ENCODE measurements around the gene VTI1A. TPM values are rescaled to one million over a fixed set of nuclear protein-coding genes. Genes with fewer than 3 reads are reported as not detected.

The VTI1A gene
- total RNA-seq, 4 donors from 2014 or later = 43.5 to 80.4 (median 62.3) TPM

GRCh38 chr10:112639298-112639697, 192.3 kb downstream of the VTI1A start:
- TF ChIP-seq CTCF (IDR thresholded peaks at IDR 0.05) = no peak
- ATAC-seq (ENCODE audit: low FRiP score) = no peak

GRCh38 chr10:112640638-112641037, 193.6 kb downstream of the VTI1A start:
- no peak for TF ChIP-seq CTCF (IDR thresholded peaks at IDR 0.05)
- ATAC-seq (ENCODE audit: low FRiP score) = no peak
- DNase-seq (ENCODE audit: low spot score) = no peak

More at GRCh38 chr10:112639298-112639697, 192.3 kb downstream of the VTI1A start:
- no peak for DNase-seq (ENCODE audit: low spot score)

- ATAC-seq (ENCODE audit: low FRiP score) (no peak), DNase-seq (ENCODE audit: low spot score) (no peak)
- no peak for TF ChIP-seq CTCF (IDR thresholded peaks at IDR 0.05)
Measured at GRCh38 chr10:112643600-112644264, 196.7 kb downstream of the VTI1A start.

- ATAC-seq (ENCODE audit: low FRiP score) (no peak), DNase-seq (ENCODE audit: low spot score) (no peak)
- no peak for TF ChIP-seq CTCF (IDR thresholded peaks at IDR 0.05)
Measured at GRCh38 chr10:112644265-112644645, 197.2 kb downstream of the VTI1A start.

GRCh38 chr10:112649006-112649821, 202.2 kb downstream of the VTI1A start:
- no peak for DNase-seq (ENCODE audit: low spot score)
- no peak for TF ChIP-seq CTCF (IDR thresholded peaks at IDR 0.05)
- no peak for ATAC-seq (ENCODE audit: low FRiP score)

- TF ChIP-seq CTCF (IDR thresholded peaks at IDR 0.05) = no peak
- DNase-seq (ENCODE audit: low spot score) = no peak
- ATAC-seq (ENCODE audit: low FRiP score) = no peak
Measured at GRCh38 chr10:112649822-112650152, 202.8 kb downstream of the VTI1A start.

- no peak for TF ChIP-seq CTCF (IDR thresholded peaks at IDR 0.05)
Measured at GRCh38 chr10:112650588-112651030, 203.6 kb downstream of the VTI1A start.

More at GRCh38 chr10:112650588-112651030, 203.6 kb downstream of the VTI1A start:
- DNase-seq (ENCODE audit: low spot score) (no peak), ATAC-seq (ENCODE audit: low FRiP score) (no peak)
